WERI-Rb-1 (cell line): Measurements from ENCODE around the gene CD80.

Experiments
- DNase-seq: peaks from one replicate; pipeline ENCODE4 v3.0.0-alpha.2; 2020
- H3K27ac ChIP-seq: fragments of 250-450 bp; sonication (Bioruptor Pico); 2 replicates; pipeline ENCODE4 v1.5.1; 2020; ENCODE audit warnings: mild to moderate bottlenecking, moderate library complexity
- H3K27me3 ChIP-seq: fragments of 250-450 bp; sonication (Bioruptor Pico); 2 replicates; pipeline ENCODE4 v1.5.1; 2021; ENCODE audit warnings: mild to moderate bottlenecking, low read depth, moderate library complexity; ENCODE audit not compliant: insufficient read depth, severe bottlenecking
- H3K36me3 ChIP-seq: fragments of 250-450 bp; sonication (Bioruptor Pico); 2 replicates; pipeline ENCODE4 v1.5.1; 2020; ENCODE audit warnings: mild to moderate bottlenecking, moderate library complexity
- H3K4me3 ChIP-seq: 2 replicates; pipeline ENCODE4 v1.5.1; 2011; ENCODE audit warnings: low read depth, mild to moderate bottlenecking, control low read depth, low read length
- H3K9me3 ChIP-seq: fragments of 250-450 bp; sonication (Bioruptor Pico); 2 replicates; pipeline ENCODE4 v1.5.1; 2021; ENCODE audit warnings: mild to moderate bottlenecking, moderate library complexity; ENCODE audit not compliant: severe bottlenecking
- TF ChIP-seq, protein P1 (sequence below): IDR thresholded peaks from 2 replicates; pipeline ENCODE4 v1.5.1; 2011; ENCODE audit warnings: low read depth, mild to moderate bottlenecking, control low read depth, inconsistent platforms, low read length

The CD80 gene

DNA sequence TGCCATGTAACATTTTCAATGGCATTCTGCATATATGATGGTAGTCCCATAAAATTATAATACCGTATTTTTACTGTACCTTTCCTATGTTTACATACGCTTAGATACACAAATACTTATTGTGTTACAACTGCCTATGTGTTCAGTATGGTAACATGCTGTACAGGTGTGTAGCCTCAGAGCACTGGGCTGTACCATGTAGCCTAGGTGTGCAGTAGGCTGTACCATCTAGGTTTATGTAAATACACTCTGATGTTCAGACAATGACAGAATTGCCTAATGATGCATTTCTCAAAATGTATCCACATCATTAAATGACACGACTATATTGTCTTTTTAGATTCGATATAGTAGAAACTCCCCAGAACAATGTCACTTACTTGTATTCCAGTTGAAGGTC is 22.7 kb downstream of the CD80 start:
- TF ChIP-seq, protein P1, sequence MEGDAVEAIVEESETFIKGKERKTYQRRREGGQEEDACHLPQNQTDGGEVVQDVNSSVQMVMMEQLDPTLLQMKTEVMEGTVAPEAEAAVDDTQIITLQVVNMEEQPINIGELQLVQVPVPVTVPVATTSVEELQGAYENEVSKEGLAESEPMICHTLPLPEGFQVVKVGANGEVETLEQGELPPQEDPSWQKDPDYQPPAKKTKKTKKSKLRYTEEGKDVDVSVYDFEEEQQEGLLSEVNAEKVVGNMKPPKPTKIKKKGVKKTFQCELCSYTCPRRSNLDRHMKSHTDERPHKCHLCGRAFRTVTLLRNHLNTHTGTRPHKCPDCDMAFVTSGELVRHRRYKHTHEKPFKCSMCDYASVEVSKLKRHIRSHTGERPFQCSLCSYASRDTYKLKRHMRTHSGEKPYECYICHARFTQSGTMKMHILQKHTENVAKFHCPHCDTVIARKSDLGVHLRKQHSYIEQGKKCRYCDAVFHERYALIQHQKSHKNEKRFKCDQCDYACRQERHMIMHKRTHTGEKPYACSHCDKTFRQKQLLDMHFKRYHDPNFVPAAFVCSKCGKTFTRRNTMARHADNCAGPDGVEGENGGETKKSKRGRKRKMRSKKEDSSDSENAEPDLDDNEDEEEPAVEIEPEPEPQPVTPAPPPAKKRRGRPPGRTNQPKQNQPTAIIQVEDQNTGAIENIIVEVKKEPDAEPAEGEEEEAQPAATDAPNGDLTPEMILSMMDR = no peak
- Histone ChIP-seq H3K27me3 (no peaks in the 10 kb centered on the region), H3K27ac (no peak overlapping the region), H3K9me3 (no peaks in the 10 kb centered on the region), H3K36me3 (no peaks in the 10 kb centered on the region), H3K4me3 (no peak overlapping the region)
- DNase-seq = no peak

DNA sequence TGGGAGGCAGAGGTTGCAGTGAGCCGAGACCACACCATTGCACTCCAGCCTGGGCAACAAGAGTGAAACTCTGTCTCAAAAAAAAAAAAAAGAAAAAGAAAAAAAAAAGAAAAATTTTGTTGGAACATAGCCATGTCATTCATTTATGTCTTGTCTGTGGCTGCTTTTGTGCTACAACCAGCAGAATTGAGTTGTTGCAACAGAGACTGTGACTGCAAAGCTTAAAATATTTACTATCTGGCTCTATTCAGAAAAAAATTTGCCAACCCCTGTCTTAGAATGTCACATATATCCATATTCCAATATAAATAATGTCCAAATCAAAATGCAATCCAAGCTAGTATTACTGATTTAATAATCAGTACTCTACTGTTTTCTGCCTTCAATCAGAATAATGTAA is 25.1 kb downstream of the CD80 start:
- DNase-seq = no peak
- Histone ChIP-seq H3K36me3 (no peaks in the 10 kb centered on the region), H3K4me3 (no peak overlapping the region), H3K27ac (no peak overlapping the region), H3K27me3 (no peaks in the 10 kb centered on the region), H3K9me3 (no peaks in the 10 kb centered on the region)
- TF ChIP-seq, protein P1 = no peak

DNA sequence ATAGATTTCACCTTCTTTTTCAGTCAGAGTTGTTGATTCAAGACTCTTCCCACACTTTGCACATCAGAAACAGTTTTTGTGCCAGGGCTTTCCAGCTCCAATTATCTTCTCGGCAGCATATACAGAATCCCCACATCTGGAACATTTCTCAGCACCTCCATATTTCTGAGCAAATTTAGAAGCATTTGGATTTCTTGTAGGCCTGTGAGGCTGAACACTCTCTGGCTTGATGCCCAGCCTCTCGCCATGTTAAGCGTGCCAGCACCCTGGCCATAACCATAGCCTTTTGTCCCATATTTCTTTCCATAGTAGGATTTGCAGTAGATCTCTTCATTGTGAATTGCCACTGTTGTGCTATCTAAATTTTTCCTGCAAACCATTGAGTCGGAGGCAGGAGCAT is 28.3 kb downstream of the CD80 start:
- DNase-seq = no peak
- Histone ChIP-seq H3K4me3 (no peak overlapping the region), H3K36me3 (no peaks in the 10 kb centered on the region), H3K27ac (no peak overlapping the region), H3K9me3 (no peaks in the 10 kb centered on the region), H3K27me3 (no peaks in the 10 kb centered on the region)
- TF ChIP-seq, protein P1 = no peak

DNA sequence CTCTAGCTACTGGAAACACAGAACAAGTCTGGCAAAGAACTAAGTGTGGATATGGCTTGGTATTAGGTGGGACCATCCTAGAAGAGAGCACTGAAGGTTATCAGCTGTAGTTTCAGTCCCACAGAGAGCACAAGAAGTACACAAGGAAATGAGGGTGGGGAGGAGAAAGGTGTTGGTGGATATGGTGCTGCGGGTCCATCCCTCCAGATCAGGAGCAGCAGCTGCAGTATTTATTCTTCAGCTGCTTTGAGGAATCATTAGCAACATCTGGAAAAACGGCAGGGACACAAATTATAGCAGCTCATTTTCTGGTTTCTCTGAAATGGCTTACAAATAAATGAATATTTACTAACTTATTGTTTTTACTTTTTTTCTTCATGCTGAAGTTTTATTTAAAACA is 29.0 kb downstream of the CD80 start:
- TF ChIP-seq, protein P1 = no peak
- Histone ChIP-seq H3K36me3 (no peaks in the 10 kb centered on the region), H3K9me3 (no peaks in the 10 kb centered on the region), H3K4me3 (no peak overlapping the region), H3K27me3 (no peaks in the 10 kb centered on the region), H3K27ac (no peak overlapping the region)
- no peak for DNase-seq

DNA sequence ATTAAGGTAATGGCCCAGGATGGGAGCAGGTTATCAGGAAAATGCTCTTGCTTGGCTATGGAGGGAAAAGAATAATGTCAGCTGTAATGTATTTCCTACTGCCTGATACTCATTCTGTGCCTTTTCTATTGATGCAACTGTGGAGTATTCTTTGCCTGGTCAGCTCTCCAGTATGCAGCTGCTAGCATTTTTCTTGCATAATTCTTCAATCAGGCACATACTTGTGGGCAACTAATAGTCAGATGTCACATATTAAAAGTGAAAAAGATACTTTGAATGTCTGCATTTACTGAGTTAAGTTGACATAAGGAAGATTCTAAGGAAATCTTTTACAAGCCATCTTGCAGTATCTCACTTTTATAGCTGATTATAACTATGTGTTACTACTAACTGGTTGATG is 29.5 kb downstream of the CD80 start:
- Histone ChIP-seq H3K9me3 (no peaks in the 10 kb centered on the region), H3K36me3 (no peaks in the 10 kb centered on the region), H3K27me3 (no peaks in the 10 kb centered on the region), H3K4me3 (no peak overlapping the region), H3K27ac (no peak overlapping the region)
- no peak for DNase-seq
- TF ChIP-seq, protein P1 = no peak

DNA sequence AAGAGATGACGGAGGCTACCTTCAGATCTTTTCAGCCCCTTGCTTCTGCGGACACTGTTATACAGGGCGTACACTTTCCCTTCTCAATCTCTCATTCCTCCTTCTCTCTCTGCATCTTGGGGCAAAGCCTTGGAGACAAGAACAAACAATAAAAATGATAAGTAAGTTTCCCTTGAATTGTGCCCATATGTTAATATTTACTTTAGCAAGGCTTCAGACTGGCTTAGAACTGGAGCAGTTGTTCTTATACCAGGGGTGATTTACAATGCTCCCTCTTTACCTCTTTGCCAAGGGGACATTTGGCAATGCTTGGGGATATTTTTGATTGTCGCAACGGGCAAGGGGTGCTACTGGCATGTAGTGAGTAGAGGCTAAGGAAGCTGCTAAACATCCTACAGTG is 31.7 kb downstream of the CD80 start:
- no peak overlapping the region for H3K4me3 ChIP-seq
- H3K27me3 ChIP-seq = no peaks in the 10 kb centered on the region
- DNase-seq = no peak
- no peaks in the 10 kb centered on the region; the same call in 1 of the 2 replicates for H3K36me3 ChIP-seq
- TF ChIP-seq, protein P1 = no peak
- H3K27ac ChIP-seq = no peak overlapping the region
- no peaks in the 10 kb centered on the region for H3K9me3 ChIP-seq
